GM12872 (cell line): Measurements from ENCODE around the gene CACNA1B.

Experiments used
- TF ChIP-seq, protein P1 (sequence below): IDR thresholded peaks from 3 replicates; pipeline ENCODE4 v1.5.1; 2011; ENCODE audit warnings: low read depth, mild to moderate bottlenecking, low read length, moderate library complexity; ENCODE audit not compliant: insufficient read depth

Gene CACNA1B

DNA sequence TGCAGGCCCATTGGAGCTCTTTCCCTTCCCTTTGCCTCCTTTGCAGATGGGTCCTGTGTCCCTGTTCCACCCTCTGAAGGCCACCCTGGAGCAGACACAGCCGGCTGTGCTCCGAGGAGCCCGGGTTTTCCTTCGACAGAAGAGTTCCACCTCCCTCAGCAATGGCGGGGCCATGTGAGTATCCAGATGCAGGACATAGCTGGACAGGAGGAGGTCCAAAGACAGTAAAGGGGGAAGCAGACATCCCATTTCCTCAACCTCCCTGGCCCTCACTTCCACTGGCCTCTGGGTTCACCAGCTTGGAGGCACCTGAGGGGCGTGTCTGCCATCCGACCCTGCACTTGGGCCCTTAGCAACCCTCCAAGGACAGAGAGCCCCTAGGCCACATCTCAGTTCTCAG lies 237.9 kb downstream of the CACNA1B start:
- TF ChIP-seq, protein P1, sequence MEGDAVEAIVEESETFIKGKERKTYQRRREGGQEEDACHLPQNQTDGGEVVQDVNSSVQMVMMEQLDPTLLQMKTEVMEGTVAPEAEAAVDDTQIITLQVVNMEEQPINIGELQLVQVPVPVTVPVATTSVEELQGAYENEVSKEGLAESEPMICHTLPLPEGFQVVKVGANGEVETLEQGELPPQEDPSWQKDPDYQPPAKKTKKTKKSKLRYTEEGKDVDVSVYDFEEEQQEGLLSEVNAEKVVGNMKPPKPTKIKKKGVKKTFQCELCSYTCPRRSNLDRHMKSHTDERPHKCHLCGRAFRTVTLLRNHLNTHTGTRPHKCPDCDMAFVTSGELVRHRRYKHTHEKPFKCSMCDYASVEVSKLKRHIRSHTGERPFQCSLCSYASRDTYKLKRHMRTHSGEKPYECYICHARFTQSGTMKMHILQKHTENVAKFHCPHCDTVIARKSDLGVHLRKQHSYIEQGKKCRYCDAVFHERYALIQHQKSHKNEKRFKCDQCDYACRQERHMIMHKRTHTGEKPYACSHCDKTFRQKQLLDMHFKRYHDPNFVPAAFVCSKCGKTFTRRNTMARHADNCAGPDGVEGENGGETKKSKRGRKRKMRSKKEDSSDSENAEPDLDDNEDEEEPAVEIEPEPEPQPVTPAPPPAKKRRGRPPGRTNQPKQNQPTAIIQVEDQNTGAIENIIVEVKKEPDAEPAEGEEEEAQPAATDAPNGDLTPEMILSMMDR = no peak

DNA sequence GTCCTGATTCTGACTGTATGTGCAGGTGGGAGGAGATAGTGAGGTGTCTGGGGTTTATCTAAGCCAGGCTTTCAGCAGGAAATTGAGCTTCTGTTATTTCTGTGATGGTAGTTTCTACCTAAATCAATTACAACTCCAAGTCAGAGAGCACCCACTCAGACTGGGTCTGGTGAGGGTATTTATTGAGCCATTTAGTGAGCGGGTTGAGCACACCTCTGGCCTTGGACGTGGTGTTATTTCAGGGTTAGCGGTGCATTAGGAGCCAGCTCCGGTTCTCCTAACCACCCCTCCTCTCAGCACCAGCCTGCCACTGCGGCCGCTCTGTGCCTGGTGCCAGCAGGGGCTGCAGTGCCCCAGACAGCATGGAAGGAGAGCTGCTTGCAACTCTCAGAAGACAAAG lies 238.9 kb downstream of the CACNA1B start:
- TF ChIP-seq, protein P1 = no peak

DNA sequence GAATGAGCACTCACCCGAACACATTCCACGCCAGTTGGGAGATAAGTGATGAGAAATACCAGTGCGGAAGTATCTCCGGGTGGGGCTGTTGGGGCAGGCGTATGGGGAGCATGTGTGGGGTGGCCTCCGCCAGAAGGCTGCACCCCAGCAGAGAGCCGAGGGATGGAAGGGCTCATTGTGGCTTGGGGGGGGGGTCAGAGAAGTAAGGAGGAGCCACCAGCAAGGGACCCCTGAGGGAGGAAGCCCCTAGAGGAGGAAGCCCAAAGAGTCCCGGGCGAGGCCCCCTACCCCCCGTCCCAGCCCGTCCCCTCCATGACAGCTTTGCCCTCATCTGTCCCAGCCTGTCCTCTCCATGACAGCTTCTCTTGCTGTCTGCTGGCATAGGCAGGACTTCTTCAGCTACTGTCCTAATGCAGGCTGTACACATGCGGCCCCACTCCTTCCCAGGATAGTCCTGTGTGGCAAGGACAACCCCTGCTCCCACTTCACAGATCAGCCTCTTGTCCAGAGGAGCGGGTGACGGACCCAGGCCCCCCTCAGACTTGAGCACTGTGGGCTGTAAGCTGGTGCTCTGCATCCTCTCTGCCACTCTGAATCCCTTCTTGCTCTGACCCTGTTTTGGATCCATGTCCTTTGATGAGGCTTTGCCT lies 239.6 kb downstream of the CACNA1B start:
- TF ChIP-seq, protein P1 = no peak

DNA sequence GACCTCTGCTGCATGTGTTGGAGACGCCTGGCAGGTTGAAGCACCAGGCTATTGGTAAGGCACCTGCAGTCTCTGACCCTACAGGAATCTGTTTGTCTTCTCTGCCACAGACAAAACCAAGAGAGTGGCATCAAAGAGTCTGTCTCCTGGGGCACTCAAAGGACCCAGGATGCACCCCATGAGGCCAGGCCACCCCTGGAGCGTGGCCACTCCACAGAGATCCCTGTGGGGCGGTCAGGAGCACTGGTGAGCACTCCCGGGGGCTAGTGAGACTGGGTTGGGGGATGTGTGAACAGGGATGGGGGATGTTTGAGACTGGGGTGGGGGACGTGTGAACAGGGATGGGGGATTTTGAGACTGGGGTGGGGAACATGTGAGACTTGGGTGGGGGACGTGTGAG lies 240.3 kb downstream of the CACNA1B start:
- TF ChIP-seq, protein P1 = no peak

DNA sequence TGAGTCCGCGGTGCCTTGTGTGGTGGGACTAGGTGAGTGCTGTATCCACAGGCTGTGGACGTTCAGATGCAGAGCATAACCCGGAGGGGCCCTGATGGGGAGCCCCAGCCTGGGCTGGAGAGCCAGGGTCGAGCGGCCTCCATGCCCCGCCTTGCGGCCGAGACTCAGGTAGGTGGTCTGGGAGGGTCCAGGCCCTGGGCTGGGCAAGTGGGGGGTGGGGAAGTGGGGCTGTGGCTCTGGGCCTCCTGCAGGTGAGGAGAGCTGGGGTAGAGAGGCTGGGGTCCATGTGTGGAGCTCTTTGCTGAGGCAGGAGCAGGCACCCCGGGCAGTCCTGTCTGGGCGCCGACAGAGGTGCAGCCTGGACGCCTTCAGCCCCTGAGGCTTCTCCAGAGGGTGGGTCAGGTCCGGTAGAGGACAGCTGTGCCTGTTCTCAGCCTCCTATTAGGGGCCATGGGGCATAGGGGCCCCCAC lies 241.1 kb downstream of the CACNA1B start:
- TF ChIP-seq, protein P1 = no peak

DNA sequence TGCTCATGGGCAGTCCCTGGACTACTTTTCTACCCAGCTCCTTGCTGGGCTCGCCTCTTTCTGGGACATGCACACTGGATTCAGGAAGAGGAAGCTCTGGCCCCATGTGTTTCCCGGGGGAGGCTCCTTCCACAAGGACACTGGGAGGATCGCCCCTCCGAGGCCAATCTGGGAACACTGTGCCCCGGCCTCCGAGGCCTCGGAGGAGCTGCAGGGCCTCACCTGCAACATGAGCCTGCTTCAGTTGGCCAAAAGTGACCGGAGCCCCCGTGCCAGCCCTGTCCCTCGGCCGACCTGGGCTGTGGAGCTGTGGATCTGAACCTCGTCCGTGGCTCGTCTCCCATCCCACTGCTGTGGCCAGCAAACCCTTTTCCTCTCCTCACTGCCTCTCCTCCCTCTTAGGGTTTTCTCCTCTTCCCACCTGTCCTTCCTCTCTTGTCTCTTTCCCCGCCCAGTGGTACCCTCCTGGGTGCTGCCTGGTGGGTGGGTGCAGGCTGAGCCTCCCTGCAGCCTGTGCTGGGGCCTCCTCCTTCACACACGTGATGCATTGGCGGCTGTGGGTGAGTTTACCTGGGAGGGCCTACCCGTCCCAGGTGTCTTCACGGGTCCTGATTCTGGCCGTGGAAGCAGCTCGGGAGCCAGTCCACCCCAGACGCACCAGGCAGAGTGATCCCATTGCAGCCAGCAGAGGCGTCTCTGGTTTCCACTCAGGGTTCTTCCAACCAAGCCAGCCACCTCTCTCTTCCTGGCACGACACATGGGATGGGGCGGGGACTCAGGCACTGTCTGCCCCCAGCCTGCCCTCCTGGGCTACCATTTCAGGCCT lies 241.8 kb downstream of the CACNA1B start:
- TF ChIP-seq, protein P1 = no peak

DNA sequence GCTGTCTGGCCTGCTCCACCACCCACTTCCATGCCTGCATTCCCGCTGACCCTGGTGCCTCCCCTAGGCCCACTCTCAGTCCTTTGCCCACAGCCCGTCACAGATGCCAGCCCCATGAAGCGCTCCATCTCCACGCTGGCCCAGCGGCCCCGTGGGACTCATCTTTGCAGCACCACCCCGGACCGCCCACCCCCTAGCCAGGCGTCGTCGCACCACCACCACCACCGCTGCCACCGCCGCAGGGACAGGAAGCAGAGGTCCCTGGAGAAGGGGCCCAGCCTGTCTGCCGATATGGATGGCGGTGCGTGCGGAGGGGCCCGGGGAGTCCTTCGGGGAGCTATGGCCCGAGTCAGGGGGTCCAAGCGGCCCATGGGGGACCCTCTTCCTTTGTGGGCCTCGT lies 242.5 kb downstream of the CACNA1B start:
- TF ChIP-seq, protein P1 = no peak
